Measurements from ENCODE around the gene CDK16. TPM values are rescaled to one million over a fixed set of nuclear protein-coding genes. Genes with fewer than 3 reads are reported as not detected.

The CDK16 gene
- total RNA-seq, 1 donor from 2014 or later, result 181 TPM

- no peak for DNase-seq
- H3K27ac Mint-ChIP-seq (ENCODE audit: unreplicated experiment), result no peak overlapping the region
- H3K27me3 Mint-ChIP-seq (ENCODE audit: unreplicated experiment), result no peaks in the 10 kb centered on the region
- TF ChIP-seq, protein P1, sequence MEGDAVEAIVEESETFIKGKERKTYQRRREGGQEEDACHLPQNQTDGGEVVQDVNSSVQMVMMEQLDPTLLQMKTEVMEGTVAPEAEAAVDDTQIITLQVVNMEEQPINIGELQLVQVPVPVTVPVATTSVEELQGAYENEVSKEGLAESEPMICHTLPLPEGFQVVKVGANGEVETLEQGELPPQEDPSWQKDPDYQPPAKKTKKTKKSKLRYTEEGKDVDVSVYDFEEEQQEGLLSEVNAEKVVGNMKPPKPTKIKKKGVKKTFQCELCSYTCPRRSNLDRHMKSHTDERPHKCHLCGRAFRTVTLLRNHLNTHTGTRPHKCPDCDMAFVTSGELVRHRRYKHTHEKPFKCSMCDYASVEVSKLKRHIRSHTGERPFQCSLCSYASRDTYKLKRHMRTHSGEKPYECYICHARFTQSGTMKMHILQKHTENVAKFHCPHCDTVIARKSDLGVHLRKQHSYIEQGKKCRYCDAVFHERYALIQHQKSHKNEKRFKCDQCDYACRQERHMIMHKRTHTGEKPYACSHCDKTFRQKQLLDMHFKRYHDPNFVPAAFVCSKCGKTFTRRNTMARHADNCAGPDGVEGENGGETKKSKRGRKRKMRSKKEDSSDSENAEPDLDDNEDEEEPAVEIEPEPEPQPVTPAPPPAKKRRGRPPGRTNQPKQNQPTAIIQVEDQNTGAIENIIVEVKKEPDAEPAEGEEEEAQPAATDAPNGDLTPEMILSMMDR (IDR thresholded peaks at IDR 0.05; ENCODE audit: partially characterized antibody, unreplicated experiment), result no peak
- H3K9me3 Mint-ChIP-seq (ENCODE audit: unreplicated experiment), result no peaks in the 10 kb centered on the region
- H3K4me3 Mint-ChIP-seq (ENCODE audit: unreplicated experiment), result no peak overlapping the region
- no peaks in the 10 kb centered on the region for H3K36me3 Mint-ChIP-seq (ENCODE audit: unreplicated experiment)
- H3K4me1 Mint-ChIP-seq (ENCODE audit: low read depth, unreplicated experiment), result no peaks in the 10 kb centered on the region
Observed at GRCh38 chrX:47264483-47265173, 46.1 kb downstream of the CDK16 start.

- Mint-ChIP-seq H3K4me1 (ENCODE audit: low read depth, unreplicated experiment) (no peaks in the 10 kb centered on the region), H3K27me3 (ENCODE audit: unreplicated experiment) (no peaks in the 10 kb centered on the region), H3K4me3 (ENCODE audit: unreplicated experiment) (no peak overlapping the region), H3K36me3 (ENCODE audit: unreplicated experiment) (no peaks in the 10 kb centered on the region), H3K9me3 (ENCODE audit: unreplicated experiment) (no peaks in the 10 kb centered on the region), H3K27ac (ENCODE audit: unreplicated experiment) (no peak overlapping the region)
- TF ChIP-seq, protein P1 (IDR thresholded peaks at IDR 0.05; ENCODE audit: partially characterized antibody, unreplicated experiment), result no peak
- DNase-seq, result no peak
Observed at GRCh38 chrX:47266643-47267042, 48.2 kb downstream of the CDK16 start.

GRCh38 chrX:47272013-47272408 is 53.5 kb downstream of the CDK16 start:
- no peaks in the 10 kb centered on the region for H3K9me3 Mint-ChIP-seq (ENCODE audit: unreplicated experiment)
- no peak for DNase-seq
- no peaks in the 10 kb centered on the region for H3K36me3 Mint-ChIP-seq (ENCODE audit: unreplicated experiment)

DNA sequence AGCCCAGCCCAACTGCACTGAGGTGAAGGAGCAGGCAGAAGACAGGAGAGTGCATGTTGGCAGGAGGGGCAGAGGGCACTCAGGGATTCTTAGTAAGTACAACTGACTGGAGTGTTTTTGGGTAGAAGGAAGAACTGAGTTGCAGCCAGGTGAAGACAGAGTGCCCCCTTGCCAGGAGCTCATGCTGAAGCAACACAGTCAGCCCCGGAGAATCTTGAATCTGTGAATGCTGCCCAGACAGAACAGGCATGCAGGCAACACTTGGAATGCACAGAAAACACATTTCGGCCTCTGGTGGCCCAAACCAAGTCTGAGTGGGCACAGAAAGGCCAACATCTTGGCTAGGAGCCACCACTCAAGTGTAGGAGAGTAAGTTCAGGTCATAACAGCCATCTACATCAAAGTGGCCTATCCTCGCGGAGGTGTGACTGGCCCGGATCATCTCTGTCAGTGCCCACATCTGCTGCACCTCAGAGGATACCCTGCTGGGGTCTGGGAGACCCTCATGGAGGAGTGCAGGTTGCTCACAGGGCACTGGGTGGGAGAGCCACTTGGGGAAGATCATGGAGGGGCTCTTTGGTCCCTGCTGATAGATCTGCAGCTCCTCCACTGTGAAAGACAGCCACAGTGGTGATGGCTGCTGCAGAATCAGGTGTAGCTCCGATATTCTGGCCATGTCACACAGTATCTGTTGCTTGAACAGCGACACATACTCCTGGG is 54.7 kb downstream of the CDK16 start:
- TF ChIP-seq, protein P1 (IDR thresholded peaks at IDR 0.05; ENCODE audit: partially characterized antibody, unreplicated experiment), result no peak
- DNase-seq, result no peak
- no peaks in the 10 kb centered on the region for H3K4me1 Mint-ChIP-seq (ENCODE audit: low read depth, unreplicated experiment)
- H3K27me3 Mint-ChIP-seq (ENCODE audit: unreplicated experiment), result no peaks in the 10 kb centered on the region
- no peaks in the 10 kb centered on the region for H3K36me3 Mint-ChIP-seq (ENCODE audit: unreplicated experiment)
- H3K4me3 Mint-ChIP-seq (ENCODE audit: unreplicated experiment), result no peak overlapping the region
- no peak overlapping the region for H3K27ac Mint-ChIP-seq (ENCODE audit: unreplicated experiment)
- no peaks in the 10 kb centered on the region for H3K9me3 Mint-ChIP-seq (ENCODE audit: unreplicated experiment)

More at GRCh38 chrX:47272013-47272408, 53.5 kb downstream of the CDK16 start:
- H3K27me3 Mint-ChIP-seq (ENCODE audit: unreplicated experiment), result no peaks in the 10 kb centered on the region
- H3K27ac Mint-ChIP-seq (ENCODE audit: unreplicated experiment), result no peak overlapping the region
- TF ChIP-seq, protein P1 (IDR thresholded peaks at IDR 0.05; ENCODE audit: partially characterized antibody, unreplicated experiment), result no peak
- H3K4me1 Mint-ChIP-seq (ENCODE audit: low read depth, unreplicated experiment), result no peaks in the 10 kb centered on the region
- no peak overlapping the region for H3K4me3 Mint-ChIP-seq (ENCODE audit: unreplicated experiment)

- Mint-ChIP-seq H3K4me3 (ENCODE audit: unreplicated experiment) (no peak overlapping the region), H3K9me3 (ENCODE audit: unreplicated experiment) (no peaks in the 10 kb centered on the region), H3K27ac (ENCODE audit: unreplicated experiment) (no peak overlapping the region), H3K4me1 (ENCODE audit: low read depth, unreplicated experiment) (no peaks in the 10 kb centered on the region), H3K36me3 (ENCODE audit: unreplicated experiment) (no peaks in the 10 kb centered on the region), H3K27me3 (ENCODE audit: unreplicated experiment) (no peaks in the 10 kb centered on the region)
- no peak for DNase-seq
- TF ChIP-seq, protein P1 (IDR thresholded peaks at IDR 0.05; ENCODE audit: partially characterized antibody, unreplicated experiment), result no peak
Observed at GRCh38 chrX:47278691-47279090, 60.2 kb downstream of the CDK16 start.

All from glutamatergic neuron (in vitro differentiated cells).